OCI-LY3 (cell line): ENCODE data around the gene ESPNL.

ENCODE experiments used
- H2AFZ ChIP-seq: fragments of 200-600, 300-600 bp; shearing (Covaris generic); 2 replicates; pipeline ENCODE4 v1.6.0; 2014; ENCODE audit warnings: antibody characterized with exemption, low read depth, low read length
- H3K27ac ChIP-seq: fragments of 200-600, 300-600 bp; sonication (generic); 2 replicates; pipeline ENCODE4 v1.5.1; 2014; ENCODE audit warnings: mild to moderate bottlenecking, low read length, moderate library complexity, mixed read lengths
- H3K27me3 ChIP-seq: fragments of 200-600, 300-600 bp; sonication (generic); 2 replicates; pipeline ENCODE4 v1.6.1; 2014; ENCODE audit warnings: low read depth, low read length, mixed read lengths
- H3K36me3 ChIP-seq: fragments of 200-600, 300-600 bp; sonication (generic); replicated peaks from 2 replicates; pipeline ENCODE3; 2014; ENCODE audit warnings: low read depth, low read length, mixed read lengths
- H3K4me1 ChIP-seq: fragments of 300-600, 200-600 bp; sonication (generic); 2 replicates; pipeline ENCODE4 v1.6.1; 2014; ENCODE audit warnings: low read length, mixed read lengths
- H3K4me2 ChIP-seq: fragments of 200-600, 300-600 bp; sonication (generic); 2 replicates; pipeline ENCODE4 v1.6.1; 2014; ENCODE audit warnings: low read length, mixed read lengths
- H3K4me3 ChIP-seq: fragments of 300-600, 200-600 bp; sonication (generic); 2 replicates; pipeline ENCODE4 v1.5.1; 2014; ENCODE audit warnings: antibody characterized with exemption, mild to moderate bottlenecking, low read length, moderate library complexity
- H3K79me2 ChIP-seq: fragments of 300-600, 200-600 bp; shearing (Covaris generic); 2 replicates; pipeline ENCODE4 v1.6.1; 2014; ENCODE audit warnings: mild to moderate bottlenecking, low read length, mixed read lengths
- H3K9ac ChIP-seq: fragments of 300-600, 200-600 bp; shearing (Covaris generic); 2 replicates; pipeline ENCODE4 v1.6.0; 2014; ENCODE audit warnings: mild to moderate bottlenecking, low read length, moderate library complexity
- H3K9me3 ChIP-seq: fragments of 200-600, 300-600 bp; shearing (Covaris generic); 2 replicates; pipeline ENCODE4 v1.6.1; 2014; ENCODE audit warnings: low read length, mixed read lengths; ENCODE audit not compliant: insufficient read depth
- H4K20me1 ChIP-seq: fragments of 200-600, 300-600 bp; sonication (generic); 2 replicates; pipeline ENCODE4 v1.6.1; 2016; ENCODE audit warnings: low read length, mixed read lengths; ENCODE audit not compliant: insufficient read depth
- EZH2phosphoT487 ChIP-seq: fragments of 200-600 bp; shearing (Covaris generic); IDR thresholded peaks from 2 replicates; pipeline ENCODE4 v1.6.1; 2018; ENCODE audit warnings: antibody characterized with exemption, mixed run types, low read depth
- TF ChIP-seq, protein P1 (sequence below): fragments of 200-600, 300-600 bp; sonication (generic); IDR thresholded peaks from 2 replicates; pipeline ENCODE4 v1.5.1; 2014; ENCODE audit warnings: antibody characterized with exemption, low read length, low read depth

ESPNL gene

GRCh38 chr2:238143239-238143951 lies 43.3 kb downstream of the ESPNL start:
- TF ChIP-seq, protein P1, sequence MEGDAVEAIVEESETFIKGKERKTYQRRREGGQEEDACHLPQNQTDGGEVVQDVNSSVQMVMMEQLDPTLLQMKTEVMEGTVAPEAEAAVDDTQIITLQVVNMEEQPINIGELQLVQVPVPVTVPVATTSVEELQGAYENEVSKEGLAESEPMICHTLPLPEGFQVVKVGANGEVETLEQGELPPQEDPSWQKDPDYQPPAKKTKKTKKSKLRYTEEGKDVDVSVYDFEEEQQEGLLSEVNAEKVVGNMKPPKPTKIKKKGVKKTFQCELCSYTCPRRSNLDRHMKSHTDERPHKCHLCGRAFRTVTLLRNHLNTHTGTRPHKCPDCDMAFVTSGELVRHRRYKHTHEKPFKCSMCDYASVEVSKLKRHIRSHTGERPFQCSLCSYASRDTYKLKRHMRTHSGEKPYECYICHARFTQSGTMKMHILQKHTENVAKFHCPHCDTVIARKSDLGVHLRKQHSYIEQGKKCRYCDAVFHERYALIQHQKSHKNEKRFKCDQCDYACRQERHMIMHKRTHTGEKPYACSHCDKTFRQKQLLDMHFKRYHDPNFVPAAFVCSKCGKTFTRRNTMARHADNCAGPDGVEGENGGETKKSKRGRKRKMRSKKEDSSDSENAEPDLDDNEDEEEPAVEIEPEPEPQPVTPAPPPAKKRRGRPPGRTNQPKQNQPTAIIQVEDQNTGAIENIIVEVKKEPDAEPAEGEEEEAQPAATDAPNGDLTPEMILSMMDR = no peak
- no peak for TF ChIP-seq EZH2phosphoT487
- no peaks in the 10 kb centered on the region for H3K36me3 ChIP-seq
- H3K4me2 ChIP-seq = no peak overlapping the region
- H3K9ac ChIP-seq = no peak overlapping the region
- H3K4me3 ChIP-seq = no peak overlapping the region
- H3K27me3 ChIP-seq = no peaks in the 10 kb centered on the region
- H3K79me2 ChIP-seq = no peaks in the 10 kb centered on the region
- no peaks in the 10 kb centered on the region for H4K20me1 ChIP-seq
- H2AFZ ChIP-seq = no peak overlapping the region
- H3K27ac ChIP-seq = no peak overlapping the region
- peaks cover 6% of the 10 kb centered on the region for H3K4me1 ChIP-seq
- no peaks in the 10 kb centered on the region for H3K9me3 ChIP-seq

GRCh38 chr2:238144262-238144661 lies 44.1 kb downstream of the ESPNL start:
- no peaks in the 10 kb centered on the region for H4K20me1 ChIP-seq
- H3K27ac ChIP-seq = no peak overlapping the region
- H3K36me3 ChIP-seq = no peaks in the 10 kb centered on the region
- no peaks in the 10 kb centered on the region for H3K27me3 ChIP-seq
- no peak for TF ChIP-seq EZH2phosphoT487
- TF ChIP-seq, protein P1 = no peak
- H3K9ac ChIP-seq = no peak overlapping the region
- no peak overlapping the region for H2AFZ ChIP-seq
- no peak overlapping the region for H3K4me2 ChIP-seq
- H3K4me3 ChIP-seq = no peak overlapping the region
- no peaks in the 10 kb centered on the region for H3K79me2 ChIP-seq
- no peaks in the 10 kb centered on the region; the same call in 1 of the 2 replicates for H3K4me1 ChIP-seq
- H3K9me3 ChIP-seq = no peaks in the 10 kb centered on the region

- no peaks in the 10 kb centered on the region for H3K36me3 ChIP-seq
- no peak overlapping the region for H3K4me2 ChIP-seq
- H3K27ac ChIP-seq = no peak overlapping the region
- no peaks in the 10 kb centered on the region for H3K9me3 ChIP-seq
- no peaks in the 10 kb centered on the region for H3K79me2 ChIP-seq
- no peaks in the 10 kb centered on the region for H3K4me1 ChIP-seq
- no peaks in the 10 kb centered on the region for H4K20me1 ChIP-seq
- no peaks in the 10 kb centered on the region for H3K27me3 ChIP-seq
- H3K9ac ChIP-seq = no peak overlapping the region
- no peak overlapping the region for H3K4me3 ChIP-seq
- H2AFZ ChIP-seq = no peak overlapping the region
- no peak for TF ChIP-seq EZH2phosphoT487
- TF ChIP-seq, protein P1 = no peak
Measured at GRCh38 chr2:238145046-238145445, 44.9 kb downstream of the ESPNL start.

GRCh38 chr2:238145851-238146250 lies 45.7 kb downstream of the ESPNL start:
- no peaks in the 10 kb centered on the region for H3K27me3 ChIP-seq
- H3K79me2 ChIP-seq = no peaks in the 10 kb centered on the region
- H3K9me3 ChIP-seq = no peaks in the 10 kb centered on the region
- no peaks in the 10 kb centered on the region for H4K20me1 ChIP-seq
- H3K4me1 ChIP-seq = no peaks in the 10 kb centered on the region
- H3K4me3 ChIP-seq = no peak overlapping the region
- no peak overlapping the region for H3K27ac ChIP-seq
- H3K4me2 ChIP-seq = no peak overlapping the region
- no peak overlapping the region for H2AFZ ChIP-seq
- no peak overlapping the region for H3K9ac ChIP-seq
- no peaks in the 10 kb centered on the region for H3K36me3 ChIP-seq
- TF ChIP-seq, protein P1 = no peak
- TF ChIP-seq EZH2phosphoT487 = no peak
